Measurements from ENCODE around the gene LIPC. TPM values are rescaled to one million over a fixed set of nuclear protein-coding genes. Genes with fewer than 3 reads are reported as not detected.

LIPC gene
- total and polyA plus RNA-seq, 9 of the 15 experiments (the other 6 are each of a cell fraction or from before 2014, with no cell fraction given) = 0.07 to 0.41 (median 0.11) TPM; not detected in 2

DNA sequence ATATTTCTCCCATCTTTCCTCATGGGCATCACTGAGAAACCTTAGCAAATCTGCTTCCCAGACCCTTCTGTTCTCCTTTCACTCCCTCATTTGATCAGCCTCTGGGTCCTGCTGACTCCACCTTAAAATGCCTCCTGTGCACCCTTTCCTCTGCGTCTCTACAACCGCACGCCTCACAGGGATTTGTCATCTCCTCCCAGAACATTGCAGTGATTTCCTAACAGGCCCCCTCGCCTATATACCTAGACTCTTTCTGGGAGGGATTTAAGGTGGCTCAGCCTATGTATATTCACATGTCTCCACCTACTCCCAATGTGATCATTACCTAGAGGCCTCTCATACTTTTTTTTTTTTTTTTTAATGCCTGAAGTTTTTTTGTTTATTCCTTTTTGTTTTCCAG lies 69.2 kb downstream of the LIPC start:
- ATAC-seq (no peak), FAIRE-seq (no peak), DNase-seq (ENCODE audit: extremely low read depth in 1 of 4, low spot score in 3 of 4) (no peak)
- no peak overlapping the region for H3K4me2 ChIP-seq (ENCODE audit: insufficient read depth, low read length)
- no peaks in the 10 kb centered on the region for H4K20me1 ChIP-seq (replicated peaks; ENCODE audit: control insufficient read depth, insufficient read depth, low read length)
- no peak overlapping the region for H3K9ac ChIP-seq (ENCODE audit: insufficient read depth in 1 of 2, low read depth in 2 of 2, low read length in 2 of 2)
- CTCF ChIA-PET (ENCODE audit: low intra/inter-chr PET ratio) = no interaction called here
- in situ Hi-C loops (cut with MboI) = no loop called here
- H3K4me1 ChIP-seq (replicated peaks in 1 of 2; ENCODE audit: control insufficient read depth in 2 of 2, insufficient read depth in 2 of 2, low read length in 2 of 2) = peaks cover 0 to 15% of the 10 kb centered on the region in 2 experiments; a peak in 3 of 5 replicates
- no peaks in the 10 kb centered on the region for H3K9me3 ChIP-seq (replicated peaks; ENCODE audit: control insufficient read depth, insufficient read depth, low read depth, low read length)
- BruUV-seq (replicated peaks) = no TSS peak
- no peaks in the 10 kb centered on the region for H3K27me3 ChIP-seq (ENCODE audit: control insufficient read depth in 2 of 2, insufficient read depth in 2 of 2, low read length in 2 of 2)
- intact Hi-C loops (cut with micrococcal nuclease) = no loop called here
- no peak overlapping the region for H3K4me3 ChIP-seq
- no peak overlapping the region for H2AFZ ChIP-seq (ENCODE audit: low read depth, low read length)
- H3K79me2 ChIP-seq (ENCODE audit: control insufficient read depth, insufficient read depth, low read length) = no peaks in the 10 kb centered on the region
- H3K9me1 ChIP-seq (ENCODE audit: control insufficient read depth, insufficient read depth, low read length) = no peaks in the 10 kb centered on the region
- no peaks in the 10 kb centered on the region for H3K36me3 ChIP-seq (ENCODE audit: control insufficient read depth, insufficient read depth, low read length)
- 13% methylated on average over 4 of the region's 4 CpGs for WGBS (ENCODE audit: insufficient coverage, low coverage, missing lambda C conversion rate)
- TF ChIP-seq CHCHD3 (CRISPR knock-in tag; IDR thresholded peaks at IDR 0.05) = no peak
- TF ChIP-seq GTF2A2 (tag; IDR thresholded peaks at IDR 0.05) = no peak
- TF ChIP-seq NFXL1 (CRISPR knock-in tag; IDR thresholded peaks at IDR 0.05) = no peak
- TF ChIP-seq, protein P1, sequence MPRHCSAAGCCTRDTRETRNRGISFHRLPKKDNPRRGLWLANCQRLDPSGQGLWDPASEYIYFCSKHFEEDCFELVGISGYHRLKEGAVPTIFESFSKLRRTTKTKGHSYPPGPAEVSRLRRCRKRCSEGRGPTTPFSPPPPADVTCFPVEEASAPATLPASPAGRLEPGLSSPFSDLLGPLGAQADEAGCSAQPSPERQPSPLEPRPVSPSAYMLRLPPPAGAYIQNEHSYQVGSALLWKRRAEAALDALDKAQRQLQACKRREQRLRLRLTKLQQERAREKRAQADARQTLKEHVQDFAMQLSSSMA (CRISPR knock-in tag; IDR thresholded peaks at IDR 0.05) = no peak
- TF ChIP-seq ZNF583 (CRISPR knock-in tag; IDR thresholded peaks at IDR 0.05) = no peak
- TF ChIP-seq ZNF584 (CRISPR knock-in tag; IDR thresholded peaks at IDR 0.05; ENCODE audit: low read depth) = no peak
- no peak for TF ChIP-seq FUS (optimal IDR thresholded peaks at IDR 0.05; ENCODE audit: low read depth, low read length)
- TF ChIP-seq ZC3H4 (CRISPR knock-in tag; IDR thresholded peaks at IDR 0.05; ENCODE audit: borderline replicate concordance) = no peak
- POLR2A ChIA-PET = interaction anchor here (1.1 kb wide), 1 partner anchor 8 kb away, joined by 4 read pairs; no protein-coding TSS in a partner anchor
- no peak overlapping the region for H3K27ac ChIP-seq (ENCODE audit: extremely low read depth, low read depth, low read length)
